Sigmoid colon (tissue), 4 donors: Measurements from ENCODE around the gene PODXL.

Source experiments
- CTCF ChIP-seq, 4 experiments: fragments of 450-650 bp in 3 of 4; fragments of 200-600 bp in 1 of 4; IDR thresholded peaks; one replicate each; pipeline ENCODE4 v1.5.1; 2016 to 2019; ENCODE audit warnings: antibody characterized with exemption in 4 of 4, mild to moderate bottlenecking in 3 of 4, moderate library complexity in 2 of 4
- EP300 ChIP-seq, 4 donors: sonication (generic); formaldehyde crosslinking; IDR thresholded peaks; one replicate each; pipeline ENCODE4 v1.6.1; 2017; ENCODE audit warnings: antibody characterized with exemption in 4 of 4
- POLR2AphosphoS5 ChIP-seq, 4 donors: sonication (generic); formaldehyde crosslinking; IDR thresholded peaks; one replicate each; pipeline ENCODE4 v1.6.1; 2017; ENCODE audit warnings: antibody characterized with exemption in 4 of 4

GRCh38 chr7:131543298-131543697 is 13.1 kb downstream of the PODXL start:
- TF ChIP-seq CTCF (IDR thresholded peaks at IDR 0.05) (no peak), POLR2AphosphoS5 (IDR thresholded peaks at IDR 0.05) (no peak), EP300 (IDR thresholded peaks at IDR 0.05) (no peak)
